ENCODE results near the gene MEIOSIN. TPM values are rescaled to one million over a fixed set of nuclear protein-coding genes. Genes with fewer than 3 reads are reported as not detected.

The MEIOSIN gene
- not detected in 2 replicates for total RNA-seq

GRCh38 chr19:45733160-45733810 lies at the start of gene MEIOSIN:
Gene MEIOSIN, plus strand, starts transcription at chr19:45733439. Its CDS starts 1,938 bp downstream, at chr19:45735377.

GRCh38 chr19:45691516-45692186 lies 41.6 kb upstream of the MEIOSIN start, which contains the start of gene SNRPD2:
Gene SNRPD2, minus strand, starts transcription at chr19:45691953. Its CDS starts 65 bp downstream, at chr19:45691888.

GRCh38 chr19:45692187-45693105 lies 40.8 kb upstream of the MEIOSIN start, which contains the start of gene QPCTL:
Gene QPCTL, plus strand, starts transcription at chr19:45692666. Its CDS starts 38 bp downstream, at chr19:45692704.

GRCh38 chr19:45730368-45731288 lies 2.6 kb upstream of the MEIOSIN start, which contains the start of gene FBXO46:
Gene FBXO46, minus strand, starts transcription at chr19:45730896. Its CDS starts 17,401 bp downstream, at chr19:45713495.

GRCh38 chr19:45768984-45769782 lies 35.9 kb downstream of the MEIOSIN start, which contains the start of gene SIX5:
Gene SIX5, minus strand, starts transcription at chr19:45769252. Its CDS starts 408 bp downstream, at chr19:45768844.

GRCh38 chr19:45782162-45782691 lies 49.0 kb downstream of the MEIOSIN start, which contains the start of gene DMPK:
Gene DMPK, minus strand, starts transcription at chr19:45782490. Its CDS starts 138 bp downstream, at chr19:45782352.

GRCh38 chr19:45792470-45793177 lies 59.4 kb downstream of the MEIOSIN start, which contains the start of gene DMWD:
Gene DMWD, minus strand, starts transcription at chr19:45792845. Its CDS starts 89 bp downstream, at chr19:45792756.

Other genes starting within 250 kb of the MEIOSIN start
- gene RTN2, start 236.4 kb upstream of the MEIOSIN start, total RNA-seq = 8.5 and 12.1 TPM in 2 replicates
- gene PPM1N, start 235.0 kb upstream of the MEIOSIN start, total RNA-seq = 5.5 and 7.5 TPM in 2 replicates
- gene VASP, start 226.0 kb upstream of the MEIOSIN start, total RNA-seq = 18.9 and 32.5 TPM in 2 replicates
- 2.7 and 3.5 TPM in 2 replicates for gene OPA3, start 148.6 kb upstream of the MEIOSIN start, total RNA-seq
- under 0.01 TPM in 1 of 2 replicates, not detected in the other for gene GPR4, start 131.2 kb upstream of the MEIOSIN start, total RNA-seq
- 31.2 and 48.1 TPM in 2 replicates for gene EML2, start 94.0 kb upstream of the MEIOSIN start, total RNA-seq
- gene GIPR, start 65.2 kb upstream of the MEIOSIN start, total RNA-seq = 0.09 and 0.16 TPM in 2 replicates
- gene SNRPD2, start 41.5 kb upstream of the MEIOSIN start, total RNA-seq = 843 and 916 TPM in 2 replicates
- gene QPCTL, start 40.8 kb upstream of the MEIOSIN start, total RNA-seq = 1.6 and 5.8 TPM in 2 replicates
- gene FBXO46, start 2.5 kb upstream of the MEIOSIN start, total RNA-seq = 2.4 and 2.6 TPM in 2 replicates
- gene SIX5, start 35.8 kb downstream of the MEIOSIN start, total RNA-seq = 6.7 and 7.4 TPM in 2 replicates
- 51.5 and 57.4 TPM in 2 replicates for gene DMPK, start 49.1 kb downstream of the MEIOSIN start, total RNA-seq
- gene DMWD, start 59.4 kb downstream of the MEIOSIN start, total RNA-seq = 16.7 and 21.2 TPM in 2 replicates
- 0.09 and 0.16 TPM in 2 replicates for gene RSPH6A, start 81.9 kb downstream of the MEIOSIN start, total RNA-seq
- gene SYMPK, start 129.7 kb downstream of the MEIOSIN start, total RNA-seq = 27.0 and 36.0 TPM in 2 replicates
- gene FOXA3, start 130.9 kb downstream of the MEIOSIN start, total RNA-seq = not detected in 2 replicates
- gene IRF2BP1, start 152.7 kb downstream of the MEIOSIN start, total RNA-seq = 17.8 and 18.1 TPM in 2 replicates
- gene MYPOP, start 169.2 kb downstream of the MEIOSIN start, total RNA-seq = 0.69 and 0.79 TPM in 2 replicates
- gene NANOS2, start 181.3 kb downstream of the MEIOSIN start, total RNA-seq = not detected in 2 replicates
- gene NOVA2, start 240.4 kb downstream of the MEIOSIN start, total RNA-seq = under 0.01 TPM in 2 replicates

All from bronchial smooth muscle cell (primary cell).